HepG2 (cell line): ENCODE data around the gene SMAP2. TPM values are rescaled to one million over a fixed set of nuclear protein-coding genes. Genes with fewer than 3 reads are reported as not detected.

Source experiments
- HOXA3 ChIP-seq: sonication (generic); formaldehyde crosslinking; IDR thresholded peaks from 2 replicates; pipeline ENCODE4 v1.5.0; 2020; ENCODE audit warnings: missing genetic modification reagents
- IRF2 ChIP-seq: IDR thresholded peaks from 2 replicates; pipeline ENCODE4 v1.6.1; 2018; ENCODE audit warnings: missing genetic modification reagents, missing compliant biosample characterization
- MAFK ChIP-seq, 2 experiments: IDR thresholded peaks in 1 of 2; conservative IDR thresholded peaks in 1 of 2; 2 replicates each; pipeline ENCODE4 v1.6.1; 2011; ENCODE audit warnings: improper control_type of control experiment in 2 of 2, low read length in 2 of 2
- NFIB ChIP-seq: sonication (generic); formaldehyde crosslinking; IDR thresholded peaks from 2 replicates; pipeline ENCODE4 v1.9.0; 2021; ENCODE audit warnings: missing genetic modification reagents, mild to moderate bottlenecking, borderline replicate concordance
- SMARCC2 ChIP-seq: fragments of 450-650 bp; IDR thresholded peaks from 2 replicates; pipeline ENCODE4 v1.6.1; 2017; ENCODE audit warnings: antibody characterized with exemption, mild to moderate bottlenecking
- SRSF1 ChIP-seq: fragments of 200-400 bp; formaldehyde crosslinking; optimal IDR thresholded peaks from 2 replicates; pipeline ENCODE3; 2017; ENCODE audit warnings: mild to moderate bottlenecking, low read depth, low read length, moderate library complexity
- SRY ChIP-seq: sonication (generic); formaldehyde crosslinking; IDR thresholded peaks from 2 replicates; pipeline ENCODE4 v1.8.0; 2022; ENCODE audit warnings: mild to moderate bottlenecking, missing genetic modification reagents
- TCF12 ChIP-seq, 2 experiments: fragments of 450-650 bp in 1 of 2; sonication (generic) in 1 of 2; formaldehyde crosslinking in 1 of 2; IDR thresholded peaks; 2 replicates each; pipeline versions ENCODE4 v1.6.1 to v1.8.0; 2017 to 2022; ENCODE audit warnings: antibody characterized with exemption in 1 of 2, mild to moderate bottlenecking in 1 of 2, missing genetic modification reagents in 1 of 2, moderate library complexity in 1 of 2
- TMF1 ChIP-seq: sonication (generic); formaldehyde crosslinking; IDR thresholded peaks from 2 replicates; pipeline ENCODE4 v1.8.1; 2022; ENCODE audit warnings: low read depth, missing genetic modification reagents
- ZNF205 ChIP-seq: IDR thresholded peaks from 2 replicates; pipeline ENCODE4 v1.6.1; 2018; ENCODE audit warnings: missing biosample characterization, missing genetic modification reagents
- ZNF207 ChIP-seq: fragments of 450-650 bp; IDR thresholded peaks from 2 replicates; pipeline ENCODE4 v1.6.1; 2016; ENCODE audit warnings: antibody characterized with exemption, borderline replicate concordance
- ZNF550 ChIP-seq: sonication (generic); formaldehyde crosslinking; IDR thresholded peaks from 2 replicates; pipeline ENCODE4 v1.4.0; 2020; ENCODE audit warnings: mild to moderate bottlenecking, missing genetic modification reagents, borderline replicate concordance
- ZNF614 ChIP-seq: IDR thresholded peaks from 2 replicates; pipeline ENCODE4 v1.6.1; 2018; ENCODE audit warnings: missing biosample characterization, missing genetic modification reagents, inconsistent platforms, borderline replicate concordance
- polyA plus RNA-seq, 8 experiments: library from polyadenylated mRNA; depleted of rRNA in 3 of 8; stranded (reverse) in 7 of 8; unstranded in 1 of 8; fragments of >200 nt; fragmentation: Illumina TruSeq in 4 of 8; extraction: Trizol in 4 of 8; gene quantifications; 2 replicates each; pipeline versions ENCODE4 v1.2.1 to v1.2.3, GENCODE V29; 2011 to 2016; ENCODE audit warnings: low read depth in 4 of 8, missing spikeins in 1 of 8, mixed read lengths in 1 of 8; ENCODE audit not compliant: insufficient read depth in 1 of 8
- total RNA-seq, 5 experiments: library from RNA; depleted of rRNA; stranded (reverse); fragments of >200 nt; fragmentation: Illumina TruSeq; extraction: Trizol; gene quantifications; 2 replicates each; pipeline ENCODE4 v1.2.3, GENCODE V29; 2016; ENCODE audit warnings: low read depth in 1 of 5
- TF ChIP-seq, protein P1 (sequence below): sonication (generic); formaldehyde crosslinking; conservative IDR thresholded peaks from 2 replicates; pipeline ENCODE4 v1.8.0; 2022; ENCODE audit warnings: low read depth, missing genetic modification reagents
- TF ChIP-seq, protein P2 (sequence below): sonication (generic); formaldehyde crosslinking; IDR thresholded peaks from 2 replicates; pipeline ENCODE4 v1.4.0; 2020; ENCODE audit warnings: missing genetic modification reagents, mild to moderate bottlenecking, borderline replicate concordance
- TF ChIP-seq, protein P3 (sequence below), 2 experiments: sonication (generic) in 1 of 2; formaldehyde crosslinking in 1 of 2; IDR thresholded peaks; 2 replicates each; pipeline versions ENCODE4 v1.4.0 to v1.6.1; 2016 to 2020; ENCODE audit warnings: borderline replicate concordance in 1 of 2, low read depth in 1 of 2, mild to moderate bottlenecking in 1 of 2, missing genetic modification reagents in 1 of 2
- TF ChIP-seq, protein P4 (sequence below): IDR thresholded peaks from 2 replicates; pipeline ENCODE4 v1.6.1; 2012; ENCODE audit warnings: inconsistent platforms
- TF ChIP-seq, protein P5 (sequence below): sonication (generic); formaldehyde crosslinking; IDR thresholded peaks from 2 replicates; pipeline ENCODE4 v1.5.1; 2020; ENCODE audit warnings: missing genetic modification reagents, mild to moderate bottlenecking, borderline replicate concordance

The SMAP2 gene
- total and polyA plus RNA-seq, 2 of the 13 experiments (the other 11 are each of a cell fraction or from before 2014, with no cell fraction given), result 19.0 to 22.3 TPM

DNA sequence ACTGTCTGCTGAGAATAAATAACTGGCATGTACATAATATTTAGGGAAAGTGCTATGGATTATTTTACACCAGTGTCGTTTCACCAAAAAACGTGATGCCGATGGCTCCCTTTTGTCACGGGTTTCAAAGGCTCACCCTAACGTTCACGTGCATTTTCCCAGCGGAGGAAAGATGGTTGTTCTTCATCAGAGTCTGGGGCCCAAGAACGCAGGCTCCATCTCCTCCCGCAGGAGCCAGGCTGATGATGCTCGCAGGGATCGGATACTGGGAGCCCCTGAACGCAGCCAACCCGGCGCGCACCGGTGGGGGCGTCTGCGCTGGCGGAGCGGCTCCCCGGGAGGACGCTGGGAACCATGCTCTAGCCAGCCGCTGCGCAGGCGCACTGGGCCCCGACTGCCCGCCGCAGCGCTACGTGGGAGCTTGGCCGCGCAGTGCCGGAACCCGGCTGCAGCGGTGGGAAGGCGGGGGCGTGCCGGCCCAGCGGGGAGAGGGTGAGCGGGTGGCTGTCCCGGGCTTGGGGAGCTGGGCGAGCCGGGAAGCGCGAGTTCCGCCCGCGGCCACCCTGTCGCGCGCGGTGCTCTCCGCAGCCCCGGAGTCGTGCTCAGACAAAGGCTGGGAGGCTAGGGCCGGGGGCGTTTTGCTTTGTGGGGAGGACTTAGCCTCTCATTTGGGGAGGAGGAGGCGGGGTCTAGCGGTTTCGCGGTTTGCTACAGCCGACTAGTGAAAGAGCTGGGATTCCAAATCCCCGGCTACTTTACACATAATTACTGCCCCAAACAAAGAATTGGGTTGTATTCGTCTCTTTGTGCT is 76.4 kb downstream of the SMAP2 start, which contains the start of gene ZFP69B (continued):
- TF ChIP-seq HOXA3 (CRISPR knock-in tag) (peak; percentile 81; the same call in 1 of the 2 replicates), ZNF205 (CRISPR knock-in tag) (no peak), ZNF614 (CRISPR knock-in tag) (no peak; the same call in 1 of the 2 replicates), TMF1 (CRISPR knock-in tag) (0 out of 2 replicates have a peak, but pooled peaks have one; percentile 50), ZNF207 (no peak), ZNF550 (CRISPR knock-in tag) (0 out of 2 replicates have a peak, but pooled peaks have one; percentile 73), SMARCC2 (no peak), SRY (CRISPR knock-in tag) (peak; percentile 49; the same call in 1 of the 2 replicates), IRF2 (CRISPR knock-in tag) (no peak; the same call in 1 of the 2 replicates), TCF12 (IDR thresholded peaks at IDR 0.05) (no peak), TCF12 (CRISPR knock-in tag; IDR thresholded peaks at IDR 0.05) (peak; percentile 69; the same call in 1 of the 2 replicates), SRSF1 (peak; percentile 81), NFIB (CRISPR knock-in tag) (no peak), MAFK (conservative IDR thresholded peaks at IDR 0.05 in 1 of 2, IDR thresholded peaks at IDR 0.05 in 1 of 2; ENCODE audit: low read length in 2 of 2) (no peak)
- TF ChIP-seq, protein P1, sequence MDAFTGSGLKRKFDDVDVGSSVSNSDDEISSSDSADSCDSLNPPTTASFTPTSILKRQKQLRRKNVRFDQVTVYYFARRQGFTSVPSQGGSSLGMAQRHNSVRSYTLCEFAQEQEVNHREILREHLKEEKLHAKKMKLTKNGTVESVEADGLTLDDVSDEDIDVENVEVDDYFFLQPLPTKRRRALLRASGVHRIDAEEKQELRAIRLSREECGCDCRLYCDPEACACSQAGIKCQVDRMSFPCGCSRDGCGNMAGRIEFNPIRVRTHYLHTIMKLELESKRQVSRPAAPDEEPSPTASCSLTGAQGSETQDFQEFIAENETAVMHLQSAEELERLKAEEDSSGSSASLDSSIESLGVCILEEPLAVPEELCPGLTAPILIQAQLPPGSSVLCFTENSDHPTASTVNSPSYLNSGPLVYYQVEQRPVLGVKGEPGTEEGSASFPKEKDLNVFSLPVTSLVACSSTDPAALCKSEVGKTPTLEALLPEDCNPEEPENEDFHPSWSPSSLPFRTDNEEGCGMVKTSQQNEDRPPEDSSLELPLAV (CRISPR knock-in tag), result no peak
- TF ChIP-seq, protein P2, sequence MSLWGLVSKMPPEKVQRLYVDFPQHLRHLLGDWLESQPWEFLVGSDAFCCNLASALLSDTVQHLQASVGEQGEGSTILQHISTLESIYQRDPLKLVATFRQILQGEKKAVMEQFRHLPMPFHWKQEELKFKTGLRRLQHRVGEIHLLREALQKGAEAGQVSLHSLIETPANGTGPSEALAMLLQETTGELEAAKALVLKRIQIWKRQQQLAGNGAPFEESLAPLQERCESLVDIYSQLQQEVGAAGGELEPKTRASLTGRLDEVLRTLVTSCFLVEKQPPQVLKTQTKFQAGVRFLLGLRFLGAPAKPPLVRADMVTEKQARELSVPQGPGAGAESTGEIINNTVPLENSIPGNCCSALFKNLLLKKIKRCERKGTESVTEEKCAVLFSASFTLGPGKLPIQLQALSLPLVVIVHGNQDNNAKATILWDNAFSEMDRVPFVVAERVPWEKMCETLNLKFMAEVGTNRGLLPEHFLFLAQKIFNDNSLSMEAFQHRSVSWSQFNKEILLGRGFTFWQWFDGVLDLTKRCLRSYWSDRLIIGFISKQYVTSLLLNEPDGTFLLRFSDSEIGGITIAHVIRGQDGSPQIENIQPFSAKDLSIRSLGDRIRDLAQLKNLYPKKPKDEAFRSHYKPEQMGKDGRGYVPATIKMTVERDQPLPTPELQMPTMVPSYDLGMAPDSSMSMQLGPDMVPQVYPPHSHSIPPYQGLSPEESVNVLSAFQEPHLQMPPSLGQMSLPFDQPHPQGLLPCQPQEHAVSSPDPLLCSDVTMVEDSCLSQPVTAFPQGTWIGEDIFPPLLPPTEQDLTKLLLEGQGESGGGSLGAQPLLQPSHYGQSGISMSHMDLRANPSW, result no peak
- TF ChIP-seq, protein P3, sequence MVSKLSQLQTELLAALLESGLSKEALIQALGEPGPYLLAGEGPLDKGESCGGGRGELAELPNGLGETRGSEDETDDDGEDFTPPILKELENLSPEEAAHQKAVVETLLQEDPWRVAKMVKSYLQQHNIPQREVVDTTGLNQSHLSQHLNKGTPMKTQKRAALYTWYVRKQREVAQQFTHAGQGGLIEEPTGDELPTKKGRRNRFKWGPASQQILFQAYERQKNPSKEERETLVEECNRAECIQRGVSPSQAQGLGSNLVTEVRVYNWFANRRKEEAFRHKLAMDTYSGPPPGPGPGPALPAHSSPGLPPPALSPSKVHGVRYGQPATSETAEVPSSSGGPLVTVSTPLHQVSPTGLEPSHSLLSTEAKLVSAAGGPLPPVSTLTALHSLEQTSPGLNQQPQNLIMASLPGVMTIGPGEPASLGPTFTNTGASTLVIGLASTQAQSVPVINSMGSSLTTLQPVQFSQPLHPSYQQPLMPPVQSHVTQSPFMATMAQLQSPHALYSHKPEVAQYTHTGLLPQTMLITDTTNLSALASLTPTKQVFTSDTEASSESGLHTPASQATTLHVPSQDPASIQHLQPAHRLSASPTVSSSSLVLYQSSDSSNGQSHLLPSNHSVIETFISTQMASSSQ (IDR thresholded peaks at IDR 0.05; ENCODE audit: low read depth), result no peak
- TF ChIP-seq, protein P3 (CRISPR knock-in tag; IDR thresholded peaks at IDR 0.05; ENCODE audit: borderline replicate concordance), result no peak; the same call in 1 of the 2 replicates
- TF ChIP-seq, protein P4, sequence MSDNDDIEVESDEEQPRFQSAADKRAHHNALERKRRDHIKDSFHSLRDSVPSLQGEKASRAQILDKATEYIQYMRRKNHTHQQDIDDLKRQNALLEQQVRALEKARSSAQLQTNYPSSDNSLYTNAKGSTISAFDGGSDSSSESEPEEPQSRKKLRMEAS, result peak; percentile 87
- TF ChIP-seq, protein P5, sequence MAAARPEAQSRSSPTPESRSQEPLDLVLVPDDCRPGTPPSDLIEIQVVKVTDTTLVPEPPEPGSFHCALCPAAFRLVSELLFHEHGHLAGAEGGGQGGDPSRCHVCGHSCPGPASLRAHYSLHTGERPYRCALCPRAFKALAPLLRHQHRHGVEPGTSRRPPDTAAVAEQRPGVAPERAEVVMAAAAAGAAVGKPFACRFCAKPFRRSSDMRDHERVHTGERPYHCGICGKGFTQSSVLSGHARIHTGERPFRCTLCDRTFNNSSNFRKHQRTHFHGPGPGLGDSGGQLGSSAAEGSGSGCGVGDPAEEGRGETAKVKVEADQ (CRISPR knock-in tag), result no peak; the same call in 1 of the 2 replicates
